ENCODE data around the gene ZIC4. TPM values are rescaled to one million over a fixed set of nuclear protein-coding genes. Genes with fewer than 3 reads are reported as not detected.

ZIC4 gene
- total RNA-seq, 1 experiment from 2014 or later, result not detected

- ChIA-PET POLR2A (no interaction called here), CTCF (interaction anchor here (0.6 kb wide), 1 partner anchor 8 kb away, joined by 3 read pairs; no protein-coding TSS in a partner anchor)
- no TSS peak for BruUV-seq (replicated peaks)
- Mint-ChIP-seq H3K27ac (ENCODE audit: low read depth, unreplicated experiment) (no peak overlapping the region), H3K4me3 (ENCODE audit: unreplicated experiment) (no peak overlapping the region), H3K36me3 (ENCODE audit: insufficient read depth, unreplicated experiment) (no peaks in the 10 kb centered on the region), H3K9me3 (ENCODE audit: unreplicated experiment) (peaks cover 7% of the 10 kb centered on the region), H3K4me1 (ENCODE audit: insufficient read depth, unreplicated experiment) (no peaks in the 10 kb centered on the region), H3K27me3 (ENCODE audit: insufficient read depth, unreplicated experiment) (peaks cover 29% of the 10 kb centered on the region)
- intact Hi-C loops (cut with micrococcal nuclease), result no loop called here
- no peak for DNase-seq (ENCODE audit: unreplicated experiment)
- TF ChIP-seq CTCF (IDR thresholded peaks at IDR 0.05; ENCODE audit: unreplicated experiment), result no peak
These were observed 15.5 kb downstream of the ZIC4 start for GRCh38 chr3:147390589-147391569.

- no peak for DNase-seq (ENCODE audit: unreplicated experiment)
- H3K36me3 Mint-ChIP-seq (ENCODE audit: insufficient read depth, unreplicated experiment), result no peaks in the 10 kb centered on the region
- no peak overlapping the region for H3K4me3 Mint-ChIP-seq (ENCODE audit: unreplicated experiment)
- H3K27me3 Mint-ChIP-seq (ENCODE audit: insufficient read depth, unreplicated experiment), result peaks cover 34% of the 10 kb centered on the region
- no peak for TF ChIP-seq CTCF (IDR thresholded peaks at IDR 0.05; ENCODE audit: unreplicated experiment)
- intact Hi-C loops (cut with micrococcal nuclease), result no loop called here
- no peak overlapping the region for H3K27ac Mint-ChIP-seq (ENCODE audit: low read depth, unreplicated experiment)
- no peaks in the 10 kb centered on the region for H3K4me1 Mint-ChIP-seq (ENCODE audit: insufficient read depth, unreplicated experiment)
- H3K9me3 Mint-ChIP-seq (ENCODE audit: unreplicated experiment), result peaks cover 7% of the 10 kb centered on the region
- no TSS peak for BruUV-seq (replicated peaks)
- POLR2A ChIA-PET, result no interaction called here
- CTCF ChIA-PET, result no interaction called here
These were observed 16.6 kb downstream of the ZIC4 start for GRCh38 chr3:147389717-147390116.

- ChIA-PET CTCF (no interaction called here), POLR2A (no interaction called here)
- intact Hi-C loops (cut with micrococcal nuclease), result no loop called here
- Mint-ChIP-seq H3K36me3 (ENCODE audit: insufficient read depth, unreplicated experiment) (no peaks in the 10 kb centered on the region), H3K9me3 (ENCODE audit: unreplicated experiment) (peaks cover 3% of the 10 kb centered on the region), H3K27me3 (ENCODE audit: insufficient read depth, unreplicated experiment) (peaks cover 37% of the 10 kb centered on the region), H3K27ac (ENCODE audit: low read depth, unreplicated experiment) (no peak overlapping the region), H3K4me1 (ENCODE audit: insufficient read depth, unreplicated experiment) (no peaks in the 10 kb centered on the region), H3K4me3 (ENCODE audit: unreplicated experiment) (no peak overlapping the region)
- TF ChIP-seq CTCF (IDR thresholded peaks at IDR 0.05; ENCODE audit: unreplicated experiment), result no peak
- no TSS peak for BruUV-seq (replicated peaks)
- no peak for DNase-seq (ENCODE audit: unreplicated experiment)
These were observed 17.4 kb downstream of the ZIC4 start for GRCh38 chr3:147388700-147389580.

Measured in MCF 10A (cell line).